GM21515 (cell line): ENCODE results near the gene POLR1E.
"Not testable (repeated sequence)": the region's sequence is repeated elsewhere in the genome, so short reads cannot be mapped to it uniquely, and the experiment has no call there.

Source experiments
- ATAC-seq: cut with Tn5 transposase; IDR thresholded peaks from one replicate; pipeline ENCODE4 v1.9.1; 2021; ENCODE audit not compliant: unreplicated experiment

POLR1E gene

DNA sequence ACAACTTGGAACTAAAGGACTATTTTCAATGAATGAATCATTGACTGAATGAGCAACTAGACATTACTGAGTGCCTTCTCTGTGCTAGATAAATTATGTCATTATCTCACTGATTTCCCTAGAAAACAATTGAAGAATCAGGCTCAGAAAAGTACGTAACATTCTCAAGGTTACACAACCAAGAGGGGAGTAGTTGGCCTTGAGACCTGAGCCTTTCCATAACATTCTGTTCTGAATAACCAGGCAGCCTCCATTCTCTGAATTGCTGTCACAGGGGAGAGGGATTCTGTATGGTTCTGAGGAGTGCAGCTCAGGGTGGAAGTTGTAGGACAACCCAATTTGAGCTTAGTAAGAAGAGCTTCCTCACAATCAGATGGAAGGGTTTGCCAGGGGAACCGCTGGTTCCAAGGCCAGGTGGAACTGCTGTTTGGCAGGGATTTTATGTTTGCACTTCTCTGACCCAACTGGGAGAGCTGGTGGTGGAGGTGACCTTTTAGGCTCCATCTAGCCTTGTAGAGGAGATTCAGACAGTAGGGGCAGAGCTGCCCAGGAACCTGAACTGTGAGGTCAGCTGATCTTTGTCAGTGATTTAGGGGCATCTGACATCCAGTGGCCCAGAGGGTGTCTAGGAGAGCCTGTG lies 16.3 kb downstream of the POLR1E start:
- no peak for ATAC-seq

GRCh38 chr9:37503736-37504135 lies 18.0 kb downstream of the POLR1E start:
- no peak for ATAC-seq

GRCh38 chr9:37504605-37505004 lies 18.9 kb downstream of the POLR1E start:
- no peak for ATAC-seq

GRCh38 chr9:37507566-37508134 lies 21.9 kb downstream of the POLR1E start:
- ATAC-seq = no peak

GRCh38 chr9:37508135-37508833 lies 22.5 kb downstream of the POLR1E start:
- ATAC-seq = no peak

DNA sequence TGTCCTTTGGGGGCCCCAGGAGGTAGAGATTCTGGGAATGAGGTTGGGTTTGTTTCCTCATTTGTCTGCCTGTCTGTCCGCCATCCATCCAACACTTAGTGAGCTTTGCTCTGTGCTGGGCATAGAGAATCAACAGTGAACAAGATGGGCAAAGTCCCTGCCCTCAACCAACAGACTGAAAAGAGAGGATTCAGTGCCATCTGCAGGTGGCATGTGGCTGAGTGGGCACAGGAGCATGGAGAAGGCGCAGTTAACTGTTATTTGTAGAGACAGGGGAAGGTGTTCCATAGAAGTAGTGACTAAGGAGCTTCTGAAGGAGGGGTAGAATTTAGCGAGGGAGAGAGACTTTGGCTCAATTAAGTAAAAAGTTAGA lies 23.1 kb downstream of the POLR1E start:
- ATAC-seq = no peak

DNA sequence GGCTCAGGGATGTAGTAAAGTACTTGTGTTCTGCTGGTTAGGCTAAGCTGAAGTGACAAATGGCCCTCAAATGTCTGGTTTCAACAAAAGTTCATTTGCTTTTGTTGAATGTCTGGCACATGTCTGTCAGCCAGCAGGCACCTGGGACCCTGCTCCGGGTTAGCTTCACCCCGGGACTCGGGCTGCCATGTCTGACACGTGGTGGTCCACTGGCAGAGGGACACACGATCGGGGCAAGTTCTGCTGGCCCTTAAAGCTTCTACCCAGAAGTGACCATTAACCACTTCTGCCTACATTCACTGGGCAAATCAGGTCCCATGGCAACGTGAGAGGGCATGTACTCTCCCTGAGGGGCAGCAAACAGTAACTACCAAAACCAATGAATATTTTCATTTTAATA lies 23.8 kb downstream of the POLR1E start:
- no peak for ATAC-seq

GRCh38 chr9:37510053-37510452 lies 24.3 kb downstream of the POLR1E start:
- not testable (repeated sequence) for ATAC-seq

DNA sequence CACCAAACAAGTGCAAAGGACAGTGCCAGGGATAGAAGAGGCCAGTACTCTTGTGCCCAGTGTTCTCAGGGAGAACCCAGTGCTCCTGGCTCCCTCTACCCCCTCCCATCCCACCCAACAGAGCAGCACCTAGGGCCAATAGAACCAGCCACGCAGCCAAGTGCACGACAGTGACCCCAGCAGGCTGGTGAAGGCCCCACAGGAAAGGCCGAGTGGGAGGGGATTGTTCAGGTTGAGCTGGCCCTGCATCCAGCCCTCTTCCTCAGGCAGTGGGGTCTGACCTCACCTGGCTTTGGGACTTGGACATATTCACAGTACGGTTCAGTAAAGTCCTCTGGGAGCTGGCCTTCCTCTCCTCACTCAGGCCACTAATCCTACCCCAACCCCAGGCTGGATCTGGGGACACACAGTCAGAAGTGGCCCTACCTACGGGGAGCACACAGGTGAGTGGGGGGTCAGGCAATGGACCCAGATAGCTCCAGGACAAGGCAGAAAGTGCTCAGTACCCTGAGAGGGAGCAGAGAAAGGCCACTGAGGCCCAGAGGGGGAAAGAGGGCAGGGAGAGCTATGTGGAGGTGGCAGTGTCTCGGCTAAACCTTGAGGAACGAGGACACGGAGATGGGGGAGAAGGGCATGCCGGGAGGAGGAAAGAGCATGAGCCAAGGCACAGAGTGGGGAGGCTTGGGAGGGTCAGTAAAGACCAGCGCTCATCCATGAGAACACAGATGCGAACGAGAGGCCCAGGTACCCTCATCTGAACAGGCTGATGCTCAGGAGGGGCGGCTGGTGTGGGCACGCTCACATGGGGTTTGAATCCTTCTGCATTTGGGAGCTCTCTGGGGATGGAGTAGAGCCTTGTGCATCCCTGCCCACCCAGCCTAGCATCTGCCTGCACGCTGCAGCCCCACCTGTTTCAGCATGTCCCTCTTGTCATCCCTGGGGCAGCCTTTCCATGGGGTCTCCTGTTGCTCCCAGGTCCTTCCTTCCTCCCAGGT lies 25.6 kb downstream of the POLR1E start:
- ATAC-seq = no peak

GRCh38 chr9:37512437-37512836 lies 26.7 kb downstream of the POLR1E start:
- ATAC-seq = no peak

DNA sequence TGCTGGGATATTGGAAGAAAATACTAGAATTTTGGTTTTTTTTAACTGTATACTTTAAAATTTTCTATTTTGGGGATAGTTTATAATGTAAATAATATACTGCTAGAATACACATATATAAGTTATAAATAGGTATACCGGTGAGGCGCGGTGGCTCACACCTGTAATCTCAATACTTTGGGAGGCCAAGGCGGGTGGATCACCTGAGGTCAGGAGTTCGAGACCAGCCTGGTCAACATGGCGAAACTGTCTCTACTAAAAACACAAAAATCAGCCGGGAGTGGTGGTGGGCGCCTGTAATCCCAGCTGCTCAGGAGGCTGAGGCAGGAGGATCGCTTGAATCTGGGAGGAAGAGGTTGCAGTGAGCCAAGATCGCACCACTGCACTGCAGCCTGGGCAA lies 28.7 kb downstream of the POLR1E start:
- not testable (repeated sequence) for ATAC-seq

- ATAC-seq = no peak
These were observed 29.3 kb downstream of the POLR1E start for GRCh38 chr9:37514999-37515398.

- ATAC-seq = no peak
These were observed 30.0 kb downstream of the POLR1E start for GRCh38 chr9:37515620-37516258.

GRCh38 chr9:37517923-37518322 lies 32.2 kb downstream of the POLR1E start:
- ATAC-seq = no peak

GRCh38 chr9:37520641-37521040 lies 34.9 kb downstream of the POLR1E start:
- ATAC-seq = no peak

DNA sequence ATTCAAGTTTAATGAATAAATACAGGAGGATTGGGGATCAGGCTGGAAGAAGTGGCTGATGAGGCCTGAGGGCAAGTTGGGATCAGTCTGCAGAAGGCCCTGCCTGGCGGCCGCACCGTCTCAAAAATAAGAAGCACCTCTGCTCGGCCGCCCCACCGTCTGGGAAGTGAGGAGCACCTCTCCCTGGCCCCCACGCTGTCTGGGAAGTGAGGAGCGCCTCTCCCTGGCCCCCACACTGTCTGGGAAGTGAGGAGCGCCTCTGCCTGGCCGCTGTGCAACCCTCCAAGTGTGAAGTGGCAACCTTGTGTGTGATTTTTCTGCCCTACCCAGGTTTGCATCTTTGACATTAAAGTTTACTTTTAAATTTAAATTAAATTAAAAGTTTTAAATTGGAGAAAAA lies 35.4 kb downstream of the POLR1E start:
- no peak for ATAC-seq

GRCh38 chr9:37522971-37523370 lies 37.2 kb downstream of the POLR1E start:
- no peak for ATAC-seq

- no peak for ATAC-seq
These were observed 38.2 kb downstream of the POLR1E start for GRCh38 chr9:37523916-37524315.

DNA sequence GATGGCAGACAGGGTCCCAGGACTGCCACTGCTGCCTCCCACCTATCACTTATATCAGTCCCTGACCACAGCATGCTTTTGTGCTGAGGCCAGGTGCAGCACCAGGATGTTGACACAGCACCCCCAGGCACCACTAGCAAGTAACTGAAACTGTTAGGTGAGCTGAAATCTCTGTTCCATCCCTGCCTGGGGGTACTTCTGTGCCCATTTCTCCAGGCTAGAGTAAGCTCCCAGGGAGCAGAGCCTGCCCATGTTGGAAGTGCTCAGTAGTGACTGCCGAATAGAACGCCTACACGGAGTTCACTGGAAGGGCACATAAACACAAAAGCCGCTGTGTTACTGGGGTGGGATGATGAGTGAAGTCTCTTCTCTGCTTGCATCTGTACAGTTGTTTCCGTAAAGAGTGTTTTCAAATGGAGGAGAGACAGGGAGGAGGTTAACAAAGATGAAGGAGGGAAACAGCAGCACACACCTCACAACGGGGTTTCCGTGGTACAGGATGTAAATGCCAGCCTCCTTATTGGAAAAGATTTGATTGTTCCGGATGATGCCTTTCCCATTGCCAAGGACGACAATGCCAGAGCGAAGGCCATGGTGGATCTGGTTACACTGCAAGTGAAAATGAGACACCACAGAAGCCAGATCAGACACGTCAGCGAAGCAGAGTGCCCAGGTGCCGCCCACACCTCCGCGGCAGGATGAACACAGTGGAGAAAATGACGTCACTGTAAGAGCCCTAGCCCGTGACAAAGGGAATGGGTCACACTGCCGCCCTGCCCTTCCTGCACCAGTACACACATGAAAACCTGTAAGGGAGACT lies 43.1 kb downstream of the POLR1E start:
- ATAC-seq = no peak

- peak; percentile 69 for ATAC-seq
These were observed 46.0 kb downstream of the POLR1E start for GRCh38 chr9:37531699-37532098.
